ENCODE measurements around the gene WDR45B.

The WDR45B gene

GRCh38 chr17:82602487-82602886, 45.8 kb downstream of the WDR45B start:
- Histone ChIP-seq H4K20me1 (ENCODE audit: insufficient read depth, low read length) (peaks cover 10% of the 10 kb centered on the region; the same call in 1 of the 2 replicates), H3K27ac (ENCODE audit: low read length) (no peak overlapping the region), H3K4me1 (ENCODE audit: low read length) (peaks cover 5% of the 10 kb centered on the region; the same call in 1 of the 2 replicates), H3K4me3 (ENCODE audit: low read length) (no peak overlapping the region), H3K36me3 (replicated peaks; ENCODE audit: low read depth, low read length) (peaks cover 51% of the 10 kb centered on the region), H3K9me3 (ENCODE audit: insufficient read depth, low read length) (no peaks in the 10 kb centered on the region), H2AFZ (ENCODE audit: low read depth, low read length) (no peak overlapping the region), H3K4me2 (ENCODE audit: low read length) (no peak overlapping the region), H3K79me2 (ENCODE audit: low read length) (peaks cover 4% of the 10 kb centered on the region; the same call in 1 of the 2 replicates), H3K9ac (ENCODE audit: low read length) (no peak overlapping the region), H3K27me3 (ENCODE audit: low read depth, low read length) (no peaks in the 10 kb centered on the region)
- TF ChIP-seq CTCF (IDR thresholded peaks at IDR 0.05; ENCODE audit: low read depth, low read length): no peak
- TF ChIP-seq EZH2phosphoT487 (IDR thresholded peaks at IDR 0.05; ENCODE audit: low read depth): no peak

- Histone ChIP-seq H3K4me2 (ENCODE audit: low read length) (no peak overlapping the region), H3K4me3 (ENCODE audit: low read length) (no peak overlapping the region), H3K27me3 (ENCODE audit: low read depth, low read length) (no peaks in the 10 kb centered on the region), H2AFZ (ENCODE audit: low read depth, low read length) (no peak overlapping the region), H3K9ac (ENCODE audit: low read length) (no peak overlapping the region), H3K27ac (ENCODE audit: low read length) (no peak overlapping the region), H3K9me3 (ENCODE audit: insufficient read depth, low read length) (no peaks in the 10 kb centered on the region), H3K79me2 (ENCODE audit: low read length) (peaks cover 4% of the 10 kb centered on the region; the same call in 1 of the 2 replicates), H3K36me3 (replicated peaks; ENCODE audit: low read depth, low read length) (peaks cover 58% of the 10 kb centered on the region), H3K4me1 (ENCODE audit: low read length) (peaks cover 5% of the 10 kb centered on the region; the same call in 1 of the 2 replicates), H4K20me1 (ENCODE audit: insufficient read depth, low read length) (peaks cover 10% of the 10 kb centered on the region; the same call in 1 of the 2 replicates)
- TF ChIP-seq CTCF (IDR thresholded peaks at IDR 0.05; ENCODE audit: low read depth, low read length) (no peak), EZH2phosphoT487 (IDR thresholded peaks at IDR 0.05; ENCODE audit: low read depth) (no peak)
Measured at GRCh38 chr17:82601447-82602000, 46.7 kb downstream of the WDR45B start.

- TF ChIP-seq EZH2phosphoT487 (IDR thresholded peaks at IDR 0.05; ENCODE audit: low read depth): no peak
- no peak for TF ChIP-seq CTCF (IDR thresholded peaks at IDR 0.05; ENCODE audit: low read depth, low read length)
- Histone ChIP-seq H4K20me1 (ENCODE audit: insufficient read depth, low read length) (peaks cover 10% of the 10 kb centered on the region; the same call in 1 of the 2 replicates), H3K9me3 (ENCODE audit: insufficient read depth, low read length) (no peaks in the 10 kb centered on the region), H3K36me3 (replicated peaks; ENCODE audit: low read depth, low read length) (peaks cover 58% of the 10 kb centered on the region), H3K27ac (ENCODE audit: low read length) (no peak overlapping the region), H3K79me2 (ENCODE audit: low read length) (peaks cover 4% of the 10 kb centered on the region; the same call in 1 of the 2 replicates), H3K4me2 (ENCODE audit: low read length) (no peak overlapping the region), H3K27me3 (ENCODE audit: low read depth, low read length) (no peaks in the 10 kb centered on the region), H3K4me1 (ENCODE audit: low read length) (peaks cover 5% of the 10 kb centered on the region; the same call in 1 of the 2 replicates), H3K9ac (ENCODE audit: low read length) (no peak overlapping the region), H2AFZ (ENCODE audit: low read depth, low read length) (no peak overlapping the region), H3K4me3 (ENCODE audit: low read length) (no peak overlapping the region)
Measured at GRCh38 chr17:82600731-82601446, 47.4 kb downstream of the WDR45B start.

Data from OCI-LY3 (cell line).